SJSA1 (cell line): ENCODE results near the gene HTRA2. TPM values are rescaled to one million over a fixed set of nuclear protein-coding genes. Genes with fewer than 3 reads are reported as not detected.

ENCODE experiments used
- DNase-seq, 2 experiments: peaks; one replicate each; pipeline ENCODE4 v3.0.0-alpha.2; 2015 to 2020; ENCODE audit warnings: low spot score in 2 of 2, low read depth in 1 of 2
- H3K27ac ChIP-seq: fragments of 250-450 bp; sonication (Bioruptor Pico); 2 replicates; pipeline ENCODE4 v1.5.1; 2020; ENCODE audit warnings: mild to moderate bottlenecking, moderate library complexity
- H3K27me3 ChIP-seq: fragments of 250-450 bp; sonication (Bioruptor Pico); replicated peaks from 2 replicates; pipeline ENCODE4 v1.5.1; 2020; ENCODE audit warnings: mild to moderate bottlenecking, moderate library complexity
- H3K36me3 ChIP-seq: fragments of 250-450 bp; sonication (Bioruptor Pico); 2 replicates; pipeline ENCODE4 v1.5.1; 2020; ENCODE audit warnings: mild to moderate bottlenecking
- H3K4me1 ChIP-seq: fragments of 250-450 bp; sonication (Bioruptor Pico); replicated peaks from 2 replicates; pipeline ENCODE4 v1.6.1; 2021; ENCODE audit warnings: mild to moderate bottlenecking
- H3K4me3 ChIP-seq: fragments of 250-450 bp; sonication (Bioruptor Pico); 2 replicates; pipeline ENCODE4 v1.5.1; 2020; ENCODE audit warnings: mild to moderate bottlenecking
- H3K9me3 ChIP-seq: fragments of 250-450 bp; sonication (Bioruptor Pico); replicated peaks from 2 replicates; pipeline ENCODE4 v1.5.1; 2020; ENCODE audit warnings: mild to moderate bottlenecking
- total RNA-seq: library from RNA; depleted of rRNA; stranded (reverse); fragments of >200 nt; shearing (Covaris generic); gene quantifications from 2 replicates; pipeline ENCODE4 v1.2.3, GENCODE V29; 2014; rRNA removed

HTRA2 gene
- total RNA-seq, 1 experiment from 2014 or later: 28.3 TPM

- Histone ChIP-seq H3K9me3 (no peaks in the 10 kb centered on the region), H3K27me3 (no peaks in the 10 kb centered on the region), H3K27ac (no peak overlapping the region), H3K4me3 (no peak overlapping the region), H3K4me1 (peaks cover 32% of the 10 kb centered on the region), H3K36me3 (no peaks in the 10 kb centered on the region)
- DNase-seq: no peak
Observed at GRCh38 chr2:74578408-74578807, 48.7 kb downstream of the HTRA2 start.

- no peaks in the 10 kb centered on the region for H3K9me3 ChIP-seq
- no peak for DNase-seq
- no peaks in the 10 kb centered on the region for H3K27me3 ChIP-seq
- no peak overlapping the region for H3K27ac ChIP-seq
- no peak overlapping the region for H3K4me3 ChIP-seq
- H3K4me1 ChIP-seq: peaks cover 28% of the 10 kb centered on the region
- H3K36me3 ChIP-seq: no peaks in the 10 kb centered on the region
Observed at GRCh38 chr2:74581463-74581862, 51.7 kb downstream of the HTRA2 start.

- H3K27me3 ChIP-seq: no peaks in the 10 kb centered on the region
- peaks cover 21% of the 10 kb centered on the region for H3K4me1 ChIP-seq
- H3K9me3 ChIP-seq: no peaks in the 10 kb centered on the region
- no peaks in the 10 kb centered on the region for H3K36me3 ChIP-seq
- DNase-seq: no peak
- no peak overlapping the region for H3K4me3 ChIP-seq
- no peak overlapping the region for H3K27ac ChIP-seq
Observed at GRCh38 chr2:74582184-74582583, 52.5 kb downstream of the HTRA2 start.

Other genes with a start within 250 kb of the HTRA2 start
- gene SLC4A5, start 186.5 kb upstream of the HTRA2 start, total RNA-seq: 0.08 TPM in 1 of 2 replicates, not detected in the other
- 95.2 and 136 TPM in 2 replicates for gene DCTN1, start 149.6 kb upstream of the HTRA2 start, total RNA-seq
- gene C2orf81, start 108.3 kb upstream of the HTRA2 start, total RNA-seq: 0.34 and 1.3 TPM in 2 replicates
- 13.8 and 15.2 TPM in 2 replicates for gene WDR54, start 108.2 kb upstream of the HTRA2 start, total RNA-seq
- 5.6 and 8.7 TPM in 2 replicates for gene RTKN, start 88.0 kb upstream of the HTRA2 start, total RNA-seq
- gene INO80B, start 74.8 kb upstream of the HTRA2 start, total RNA-seq: 10.1 and 14.0 TPM in 2 replicates
- gene WBP1, start 71.5 kb upstream of the HTRA2 start, total RNA-seq: 36.1 and 39.6 TPM in 2 replicates
- 38.7 and 41.2 TPM in 2 replicates for gene MOGS, start 64.6 kb upstream of the HTRA2 start, total RNA-seq
- 30.4 and 55.7 TPM in 2 replicates for gene MRPL53, start 57.3 kb upstream of the HTRA2 start, total RNA-seq
- 5.4 and 12.4 TPM in 2 replicates for gene CCDC142, start 46.9 kb upstream of the HTRA2 start, total RNA-seq
- gene TTC31, start 46.9 kb upstream of the HTRA2 start, total RNA-seq: 19.8 and 22.9 TPM in 2 replicates
- gene LBX2, start 30.3 kb upstream of the HTRA2 start, total RNA-seq: 0.18 and 1.6 TPM in 2 replicates
- gene PCGF1, start 22.2 kb upstream of the HTRA2 start, total RNA-seq: 15.8 and 19.3 TPM in 2 replicates
- not detected in 2 replicates for gene TLX2, start 15.5 kb upstream of the HTRA2 start, total RNA-seq
- not detected in 2 replicates for gene DQX1, start 3.7 kb upstream of the HTRA2 start, total RNA-seq
- 88.4 and 151 TPM in 2 replicates for gene AUP1, start 227 bp upstream of the HTRA2 start, total RNA-seq
- gene LOXL3, start 24.0 kb downstream of the HTRA2 start, total RNA-seq: 10.4 and 14.8 TPM in 2 replicates
- 13.6 and 14.4 TPM in 2 replicates for gene DOK1, start 24.8 kb downstream of the HTRA2 start, total RNA-seq
- not detected in 2 replicates for gene M1AP, start 118.4 kb downstream of the HTRA2 start, total RNA-seq
- gene SEMA4F, start 124.3 kb downstream of the HTRA2 start, total RNA-seq: 8.1 and 8.3 TPM in 2 replicates